ENCODE results near the gene NPIPA2.
"Not testable (repeated sequence)": the region's sequence is repeated elsewhere in the genome, so short reads cannot be mapped to it uniquely, and the experiment has no call there.

DNA sequence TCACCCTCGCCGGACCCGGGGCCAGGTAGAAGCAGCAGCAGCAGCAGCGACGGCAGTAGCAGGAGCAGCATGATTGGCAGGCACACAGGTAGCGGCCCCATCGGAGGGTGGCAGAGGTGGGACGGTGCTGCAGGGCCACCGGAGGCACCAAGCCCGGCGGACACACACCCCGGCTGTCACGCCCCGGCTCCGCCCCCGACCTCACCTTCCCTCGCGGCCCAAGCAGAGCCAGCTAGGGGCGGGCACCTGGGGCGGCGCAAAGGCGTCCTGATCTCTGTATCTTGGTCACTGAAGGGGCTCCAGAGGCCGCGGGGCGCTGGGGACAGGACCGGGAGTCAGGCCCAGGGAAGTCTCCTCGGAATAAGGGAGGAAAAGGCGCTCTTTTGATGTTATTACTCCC is 48.2 kb upstream of the NPIPA2 start, which contains the start of gene PLA2G10:
- TF ChIP-seq TARDBP (IDR thresholded peaks at IDR 0.05); LEF1 (IDR thresholded peaks at IDR 0.05; ENCODE audit: borderline replicate concordance): not testable (repeated sequence)
